Neural progenitor cell (in vitro differentiated cells): ENCODE measurements around the gene ADRB2.

Source experiments
- CTCF ChIP-seq: fragments of 200-600 bp; sonication (generic); IDR thresholded peaks from 2 replicates; pipeline ENCODE4 v1.5.1; 2017; ENCODE audit warnings: antibody characterized with exemption, mild to moderate bottlenecking
- EZH2phosphoT487 ChIP-seq: fragments of 200-600 bp; sonication (generic); IDR thresholded peaks from 2 replicates; pipeline ENCODE4 v1.6.1; 2017; ENCODE audit warnings: antibody characterized with exemption

GRCh38 chr5:148837383-148837782, 11.0 kb downstream of the ADRB2 start:
- TF ChIP-seq EZH2phosphoT487 (no peak), CTCF (no peak)
